NCI-H748 (cell line): ENCODE data around the gene PFKFB3.

ENCODE experiments used
- DNase-seq: peaks from one replicate; lab custom pipeline; 2025; ENCODE audit not compliant: unreplicated experiment; lab: John Stamatoyannopoulos, UW

PFKFB3 gene

GRCh38 chr10:6219494-6219836 is 16.7 kb downstream of the PFKFB3 start:
- no peak for DNase-seq

DNA sequence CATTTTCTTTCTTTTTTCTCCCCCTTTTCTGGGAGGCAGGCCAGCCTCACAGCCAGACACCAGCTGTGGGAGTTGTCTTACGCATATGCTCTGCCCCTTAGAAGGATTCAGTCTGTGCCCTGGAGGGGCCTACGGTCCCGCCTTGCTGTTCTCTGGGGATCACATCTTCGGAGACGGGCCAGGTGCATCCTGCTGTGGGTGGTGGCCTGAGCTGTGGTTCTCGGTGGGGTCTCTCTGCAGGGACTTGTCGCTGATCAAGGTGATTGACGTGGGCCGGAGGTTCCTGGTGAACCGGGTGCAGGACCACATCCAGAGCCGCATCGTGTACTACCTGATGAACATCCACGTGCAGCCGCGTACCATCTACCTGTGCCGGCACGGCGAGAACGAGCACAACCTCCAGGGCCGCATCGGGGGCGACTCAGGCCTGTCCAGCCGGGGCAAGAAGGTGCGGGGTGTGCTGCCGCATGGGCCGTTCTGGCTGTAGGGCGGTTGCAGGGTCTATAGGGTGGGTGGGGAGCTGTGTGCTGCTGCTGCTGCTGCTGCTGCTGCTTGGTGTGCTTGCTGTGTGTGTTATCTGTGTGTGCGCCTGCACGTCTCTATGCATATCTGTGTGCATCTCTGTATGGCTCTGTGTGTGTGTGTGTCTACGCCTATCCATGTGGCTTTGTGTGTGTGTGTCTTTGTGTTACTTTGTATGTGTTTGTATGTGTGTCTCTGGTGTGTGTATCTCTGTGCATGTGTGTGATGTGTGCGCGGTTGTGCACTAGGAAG is 17.9 kb downstream of the PFKFB3 start:
- DNase-seq, result no peak

DNA sequence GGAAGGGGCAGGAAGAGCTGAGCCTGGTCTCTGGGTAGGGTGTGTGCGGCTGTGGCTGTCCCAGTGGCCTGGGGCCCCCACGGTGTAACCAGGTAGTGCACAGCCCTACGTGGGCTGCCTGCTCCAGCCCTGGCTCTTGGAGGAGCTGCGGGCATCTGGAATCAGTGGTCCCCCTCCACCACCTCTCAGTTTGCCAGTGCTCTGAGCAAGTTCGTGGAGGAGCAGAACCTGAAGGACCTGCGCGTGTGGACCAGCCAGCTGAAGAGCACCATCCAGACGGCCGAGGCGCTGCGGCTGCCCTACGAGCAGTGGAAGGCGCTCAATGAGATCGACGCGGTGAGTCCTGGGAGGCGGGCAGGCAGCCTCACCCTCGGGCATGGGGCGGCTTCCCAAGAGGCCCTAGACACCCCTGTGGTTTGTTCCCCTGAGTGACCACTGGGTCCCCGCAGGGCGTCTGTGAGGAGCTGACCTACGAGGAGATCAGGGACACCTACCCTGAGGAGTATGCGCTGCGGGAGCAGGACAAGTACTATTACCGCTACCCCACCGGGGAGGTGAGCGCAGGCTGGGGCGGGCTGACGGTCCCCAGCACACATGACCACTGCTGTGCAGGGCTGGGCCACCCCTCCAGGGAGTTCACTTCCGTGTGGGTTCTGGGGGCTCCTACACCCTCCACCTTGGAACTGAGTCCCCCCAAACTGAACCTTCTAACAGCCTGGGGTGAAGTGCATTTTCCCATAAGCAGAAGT is 18.6 kb downstream of the PFKFB3 start:
- DNase-seq, result no peak

- DNase-seq, result no peak
Observed at GRCh38 chr10:6221971-6222751, 19.4 kb downstream of the PFKFB3 start.

DNA sequence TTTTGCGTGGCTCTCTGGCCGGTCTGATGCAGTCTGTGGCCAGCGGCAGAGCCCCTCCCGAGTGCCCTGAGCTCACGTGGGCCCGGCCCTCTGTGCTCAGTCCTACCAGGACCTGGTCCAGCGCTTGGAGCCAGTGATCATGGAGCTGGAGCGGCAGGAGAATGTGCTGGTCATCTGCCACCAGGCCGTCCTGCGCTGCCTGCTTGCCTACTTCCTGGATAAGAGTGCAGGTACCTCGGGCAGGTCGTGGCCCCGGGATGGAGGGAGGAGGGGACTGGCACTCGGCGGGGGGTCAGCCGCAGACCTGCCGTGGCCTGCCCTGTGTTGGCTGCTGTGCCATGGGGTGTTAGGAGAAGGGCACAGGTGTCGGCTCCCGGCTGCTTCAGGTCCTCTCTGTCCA is 20.0 kb downstream of the PFKFB3 start:
- no peak for DNase-seq

DNA sequence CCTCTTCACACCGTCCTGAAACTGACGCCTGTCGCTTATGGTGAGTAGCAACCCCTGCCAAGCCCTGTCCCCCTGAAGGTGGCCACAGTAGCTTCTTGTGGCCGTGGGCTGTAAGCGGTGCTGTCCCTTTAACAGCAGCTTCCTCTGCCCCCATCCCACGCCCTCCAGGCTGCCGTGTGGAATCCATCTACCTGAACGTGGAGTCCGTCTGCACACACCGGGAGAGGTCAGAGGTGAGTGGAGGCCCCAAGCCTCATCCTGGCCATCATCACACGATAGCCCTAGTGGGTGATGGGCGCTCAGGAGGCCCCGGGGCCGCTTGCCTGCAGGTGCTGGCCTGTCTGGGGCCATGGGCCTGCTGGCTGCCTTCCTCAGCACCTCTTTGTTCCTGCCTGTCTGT is 21.2 kb downstream of the PFKFB3 start:
- DNase-seq, result no peak

- DNase-seq, result no peak
Observed at GRCh38 chr10:6224781-6225180, 22.0 kb downstream of the PFKFB3 start.

GRCh38 chr10:6225263-6225814 is 22.6 kb downstream of the PFKFB3 start:
- DNase-seq, result no peak

GRCh38 chr10:6226216-6226615 is 23.5 kb downstream of the PFKFB3 start:
- DNase-seq, result no peak

DNA sequence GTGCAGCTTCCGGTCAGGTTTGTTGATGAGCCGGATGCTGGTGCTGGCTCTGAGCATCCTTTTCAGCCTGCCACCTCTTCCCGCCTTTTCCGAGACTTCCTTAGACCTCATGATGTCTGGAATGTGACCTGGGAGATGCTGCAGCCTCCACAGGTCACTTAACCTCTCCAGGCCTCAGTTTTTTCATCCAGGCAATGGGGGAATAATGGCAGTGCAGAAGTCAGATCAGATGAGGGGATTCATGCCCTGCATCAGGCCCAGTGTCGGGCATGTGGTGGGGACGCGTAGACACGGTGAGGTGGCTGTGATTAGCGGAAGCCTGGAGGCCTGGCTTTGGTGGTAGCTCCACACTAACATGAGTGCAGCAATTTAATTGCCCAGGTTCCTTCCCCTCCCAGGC is 24.6 kb downstream of the PFKFB3 start:
- DNase-seq, result no peak

DNA sequence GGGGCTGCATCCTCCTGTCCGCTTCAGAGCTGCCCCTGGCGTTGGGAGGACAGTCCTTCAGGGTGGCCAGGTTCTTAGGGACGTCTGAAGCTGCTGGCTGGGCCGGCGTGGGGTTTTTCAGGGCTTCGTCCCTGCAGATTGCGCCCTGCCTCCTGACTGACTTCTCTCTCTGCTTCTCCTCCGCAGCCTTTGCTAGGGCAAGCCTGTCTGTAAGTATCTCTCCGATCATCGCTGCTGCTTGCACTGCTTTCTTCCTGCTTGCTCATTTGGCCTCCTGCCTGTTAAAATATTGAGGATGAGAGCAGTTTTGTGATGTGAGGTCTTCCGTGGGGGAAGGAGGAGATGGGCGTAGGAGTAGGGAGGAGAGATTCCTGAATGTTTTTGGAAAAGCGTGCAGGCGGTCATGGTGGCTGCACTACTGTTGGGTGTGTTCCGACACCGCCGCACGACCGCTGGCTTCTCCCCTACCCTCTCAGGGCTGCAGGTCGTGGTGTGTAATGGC is 25.3 kb downstream of the PFKFB3 start:
- DNase-seq, result no peak

DNA sequence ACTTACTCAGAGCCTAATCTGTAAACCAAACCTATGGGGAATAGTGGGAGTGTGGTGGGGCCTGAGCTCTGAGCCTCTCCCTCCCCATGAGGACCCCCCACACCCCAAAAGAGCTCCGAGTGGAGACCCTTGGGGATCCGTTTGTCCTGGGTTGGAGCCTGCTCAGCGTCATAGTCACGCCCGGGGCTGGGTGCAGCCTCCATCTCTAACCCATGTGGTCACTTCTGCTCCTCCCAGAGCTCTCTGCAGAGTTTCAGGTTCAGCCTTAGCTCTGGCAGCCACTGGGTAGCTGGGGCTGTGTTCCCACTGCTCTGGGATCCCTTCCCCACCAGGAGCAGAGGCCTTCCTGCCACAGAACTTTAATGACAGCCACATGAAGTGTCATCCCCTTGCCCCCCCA is 25.9 kb downstream of the PFKFB3 start:
- no peak for DNase-seq

DNA sequence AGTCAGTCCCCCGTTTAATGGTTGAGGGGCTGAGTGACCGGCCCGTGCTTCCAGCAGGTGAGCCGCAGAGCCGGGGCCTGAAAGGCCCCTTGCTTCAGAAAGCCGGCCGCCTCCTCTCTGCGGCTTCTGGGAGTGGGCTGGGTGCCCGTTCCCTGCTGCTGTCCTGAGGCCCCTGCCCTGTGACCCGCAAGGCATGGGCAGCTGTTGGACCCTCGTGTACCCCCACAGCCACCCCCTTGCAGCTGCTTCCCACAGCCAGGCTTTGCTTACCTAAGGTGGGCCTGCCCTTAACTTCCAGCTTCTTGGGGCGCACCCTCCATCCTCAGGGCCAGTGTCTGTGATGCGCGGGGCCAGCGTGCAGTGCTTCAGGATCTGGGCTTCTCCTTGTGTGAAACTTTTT is 26.6 kb downstream of the PFKFB3 start:
- DNase-seq, result no peak

DNA sequence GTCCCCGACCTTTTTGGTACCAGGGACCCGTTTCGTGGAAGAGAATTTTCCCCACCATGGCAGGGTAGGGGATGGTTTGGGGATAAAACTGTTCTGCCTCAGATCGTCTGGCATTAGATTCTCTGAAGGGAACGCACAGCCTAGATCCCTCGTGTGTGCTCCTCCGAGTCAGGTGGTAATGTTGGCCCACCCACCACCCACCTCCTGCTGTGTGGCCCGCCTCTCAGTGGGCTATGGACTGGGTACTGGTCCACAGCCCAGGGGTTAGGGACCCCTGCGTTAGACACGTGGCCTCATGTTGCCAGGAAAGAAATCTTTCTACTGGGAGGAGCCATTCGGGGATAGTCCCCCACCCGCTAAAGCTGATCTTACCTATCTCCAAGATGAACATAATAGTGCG is 27.0 kb downstream of the PFKFB3 start:
- no peak for DNase-seq

DNA sequence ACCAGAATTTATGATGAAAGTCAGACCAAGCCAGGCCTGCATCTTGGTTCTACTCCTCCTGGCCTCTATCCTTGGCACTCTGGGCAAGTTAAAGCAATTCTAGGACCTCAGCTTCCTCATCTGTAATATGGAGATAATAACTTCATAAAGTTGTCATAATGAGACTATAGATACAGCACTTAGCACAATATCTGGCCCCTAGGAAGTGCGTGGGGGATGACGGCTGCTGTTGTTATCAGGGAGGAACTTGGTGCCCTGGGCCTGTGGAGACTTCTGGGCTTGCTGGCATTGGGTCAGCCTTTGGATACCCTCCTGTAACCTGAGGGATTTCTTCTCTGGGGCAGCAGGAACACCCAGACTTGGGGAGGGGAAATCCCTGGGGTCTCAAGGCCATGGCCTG is 27.6 kb downstream of the PFKFB3 start:
- no peak for DNase-seq

DNA sequence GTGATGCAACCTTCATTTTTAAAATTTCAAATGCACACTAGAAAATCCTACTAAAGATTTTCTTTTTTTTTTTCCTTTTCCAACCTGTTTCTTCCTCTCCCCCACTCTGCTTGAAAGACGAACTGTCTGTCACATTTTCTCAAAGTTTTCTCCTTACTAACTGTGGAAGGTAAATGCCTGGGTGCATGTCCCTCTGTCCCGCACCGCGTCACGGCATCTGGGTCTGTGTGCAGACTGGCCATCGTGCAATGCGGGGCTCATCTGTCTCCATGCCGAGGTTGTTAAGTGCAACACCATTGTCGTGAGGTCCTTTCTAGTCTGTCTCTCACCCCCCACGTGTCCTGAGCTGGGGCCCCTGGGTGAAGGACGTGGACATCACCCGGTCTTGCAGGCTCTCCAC is 28.4 kb downstream of the PFKFB3 start:
- no peak for DNase-seq

DNA sequence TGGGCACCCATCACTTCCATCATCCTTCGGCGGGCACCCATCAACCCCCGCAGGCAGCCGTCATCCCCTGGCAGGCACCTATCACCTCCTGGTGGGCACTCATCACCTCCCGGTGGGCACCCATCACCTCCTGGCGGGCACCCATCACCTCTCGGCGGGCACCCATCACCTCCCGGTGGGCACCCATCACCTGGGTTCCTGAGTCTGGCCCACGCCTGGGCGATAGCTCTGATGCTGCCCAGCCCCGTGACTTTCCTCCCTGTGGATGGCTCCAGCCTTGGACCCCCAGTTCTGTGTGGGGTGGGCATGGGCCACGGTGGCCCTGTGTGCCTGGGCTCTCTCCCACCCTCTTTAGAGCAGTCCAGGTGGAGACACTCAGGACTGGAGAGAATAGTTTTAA is 29.0 kb downstream of the PFKFB3 start:
- no peak for DNase-seq

- DNase-seq, result no peak
Observed at GRCh38 chr10:6232225-6232807, 29.6 kb downstream of the PFKFB3 start.

DNA sequence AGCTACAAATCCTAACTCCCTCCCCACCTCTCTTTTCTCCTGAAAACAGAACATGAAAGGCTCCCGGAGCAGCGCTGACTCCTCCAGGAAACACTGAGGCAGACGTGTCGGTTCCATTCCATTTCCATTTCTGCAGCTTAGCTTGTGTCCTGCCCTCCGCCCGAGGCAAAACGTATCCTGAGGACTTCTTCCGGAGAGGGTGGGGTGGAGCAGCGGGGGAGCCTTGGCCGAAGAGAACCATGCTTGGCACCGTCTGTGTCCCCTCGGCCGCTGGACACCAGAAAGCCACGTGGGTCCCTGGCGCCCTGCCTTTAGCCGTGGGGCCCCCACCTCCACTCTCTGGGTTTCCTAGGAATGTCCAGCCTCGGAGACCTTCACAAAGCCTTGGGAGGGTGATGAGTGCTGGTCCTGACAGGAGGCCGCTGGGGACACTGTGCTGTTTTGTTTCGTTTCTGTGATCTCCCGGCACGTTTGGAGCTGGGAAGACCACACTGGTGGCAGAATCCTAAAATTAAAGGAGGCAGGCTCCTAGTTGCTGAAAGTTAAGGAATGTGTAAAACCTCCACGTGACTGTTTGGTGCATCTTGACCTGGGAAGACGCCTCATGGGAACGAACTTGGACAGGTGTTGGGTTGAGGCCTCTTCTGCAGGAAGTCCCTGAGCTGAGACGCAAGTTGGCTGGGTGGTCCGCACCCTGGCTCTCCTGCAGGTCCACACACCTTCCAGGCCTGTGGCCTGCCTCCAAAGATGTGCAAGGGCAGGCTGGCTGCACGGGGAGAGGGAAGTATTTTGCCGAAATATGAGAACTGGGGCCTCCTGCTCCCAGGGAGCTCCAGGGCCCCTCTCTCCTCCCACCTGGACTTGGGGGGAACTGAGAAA is 30.4 kb downstream of the PFKFB3 start:
- no peak for DNase-seq

GRCh38 chr10:6233725-6234277 is 31.1 kb downstream of the PFKFB3 start:
- no peak for DNase-seq
